ENCODE results near the gene KIAA1217. TPM values are rescaled to one million over a fixed set of nuclear protein-coding genes. Genes with fewer than 3 reads are reported as not detected.

Gene KIAA1217
- total RNA-seq, 4 donors from 2014 or later: 10.1 to 15.9 (median 12.5) TPM

- TF ChIP-seq EP300 (IDR thresholded peaks at IDR 0.05): no peak
- TF ChIP-seq POLR2A (IDR thresholded peaks at IDR 0.05; ENCODE audit: low read depth): no peak
- no peak for TF ChIP-seq POLR2AphosphoS5 (IDR thresholded peaks at IDR 0.05)
- no peak for TF ChIP-seq CTCF (IDR thresholded peaks at IDR 0.05)
- H3K27me3 ChIP-seq: no peaks in the 10 kb centered on the region
- 77% methylated on average over 3 of the region's 3 CpGs for WGBS
- no peak for DNase-seq (ENCODE audit: extremely low spot score)
- H3K4me1 ChIP-seq: peaks cover 14 to 23% (median 23%) of the 10 kb centered on the region in 4 donors
- no peaks in the 10 kb centered on the region for H3K9me3 ChIP-seq
- H3K36me3 ChIP-seq: no peaks in the 10 kb centered on the region
- intact Hi-C loops (cut with DNase I): no loop called here
- H3K27ac ChIP-seq (replicated peaks in 1 of 4): no peak overlapping the region
- no peak overlapping the region for H3K4me3 ChIP-seq
These were observed 210.1 kb downstream of the KIAA1217 start for GRCh38 chr10:24419066-24419465.

- no peak for DNase-seq (ENCODE audit: extremely low spot score)
- no peak overlapping the region for H3K4me3 ChIP-seq
- H3K4me1 ChIP-seq: peaks cover 0 to 9% (median 3%) of the 10 kb centered on the region in 4 donors
- no peak overlapping the region for H3K27ac ChIP-seq (replicated peaks in 1 of 4)
- no peaks in the 10 kb centered on the region for H3K9me3 ChIP-seq
- TF ChIP-seq CTCF (IDR thresholded peaks at IDR 0.05) (no peak), POLR2A (IDR thresholded peaks at IDR 0.05; ENCODE audit: low read depth) (no peak), EP300 (IDR thresholded peaks at IDR 0.05) (no peak), POLR2AphosphoS5 (IDR thresholded peaks at IDR 0.05) (no peak)
- 89% methylated on average over 1 of the region's 1 CpG for WGBS
- H3K27me3 ChIP-seq: no peaks in the 10 kb centered on the region
- intact Hi-C loops (cut with DNase I): no loop called here
- peaks cover 0 to 8% (median 0%) of the 10 kb centered on the region in 4 donors for H3K36me3 ChIP-seq
These were observed 216.2 kb downstream of the KIAA1217 start for GRCh38 chr10:24425151-24425550.

- TF ChIP-seq CTCF (IDR thresholded peaks at IDR 0.05): no peak
- TF ChIP-seq EP300 (IDR thresholded peaks at IDR 0.05): no peak
- TF ChIP-seq POLR2AphosphoS5 (IDR thresholded peaks at IDR 0.05): no peak
- TF ChIP-seq POLR2A (IDR thresholded peaks at IDR 0.05; ENCODE audit: low read depth): no peak
- peaks cover 0 to 9% (median 3%) of the 10 kb centered on the region in 4 donors for H3K4me1 ChIP-seq
- H3K27me3 ChIP-seq: no peaks in the 10 kb centered on the region
- intact Hi-C loops (cut with DNase I): no loop called here
- H3K9me3 ChIP-seq: no peaks in the 10 kb centered on the region
- DNase-seq (ENCODE audit: extremely low spot score): no peak
- 65% methylated on average over 14 of the region's 14 CpGs for WGBS
- H3K36me3 ChIP-seq: peaks cover 0 to 9% (median 1%) of the 10 kb centered on the region in 4 donors
- no peak overlapping the region for H3K27ac ChIP-seq (replicated peaks in 1 of 4)
- no peak overlapping the region for H3K4me3 ChIP-seq
These were observed 218.9 kb downstream of the KIAA1217 start for GRCh38 chr10:24427678-24428409.

GRCh38 chr10:24428410-24428782 is 219.5 kb downstream of the KIAA1217 start:
- H3K36me3 ChIP-seq: peaks cover 0 to 14% (median 2%) of the 10 kb centered on the region in 4 donors
- no peak overlapping the region for H3K27ac ChIP-seq (replicated peaks in 1 of 4)
- H3K4me1 ChIP-seq: peaks cover 0 to 9% (median 3%) of the 10 kb centered on the region in 4 donors
- TF ChIP-seq EP300 (IDR thresholded peaks at IDR 0.05): no peak
- TF ChIP-seq POLR2A (IDR thresholded peaks at IDR 0.05; ENCODE audit: low read depth): no peak
- TF ChIP-seq POLR2AphosphoS5 (IDR thresholded peaks at IDR 0.05): no peak
- no peak for TF ChIP-seq CTCF (IDR thresholded peaks at IDR 0.05)
- no peak for DNase-seq (ENCODE audit: extremely low spot score)
- 64% methylated on average over 2 of the region's 2 CpGs for WGBS
- intact Hi-C loops (cut with DNase I): no loop called here
- H3K4me3 ChIP-seq: no peak overlapping the region
- H3K27me3 ChIP-seq: no peaks in the 10 kb centered on the region
- no peaks in the 10 kb centered on the region for H3K9me3 ChIP-seq

Measured in esophagus muscularis mucosa (tissue), 4 donors.